ENCODE results near the gene CYP27B1. TPM values are rescaled to one million over a fixed set of nuclear protein-coding genes. Genes with fewer than 3 reads are reported as not detected.

CYP27B1 gene
- total RNA-seq, 1 donor from 2014 or later: 1.6 TPM

DNA sequence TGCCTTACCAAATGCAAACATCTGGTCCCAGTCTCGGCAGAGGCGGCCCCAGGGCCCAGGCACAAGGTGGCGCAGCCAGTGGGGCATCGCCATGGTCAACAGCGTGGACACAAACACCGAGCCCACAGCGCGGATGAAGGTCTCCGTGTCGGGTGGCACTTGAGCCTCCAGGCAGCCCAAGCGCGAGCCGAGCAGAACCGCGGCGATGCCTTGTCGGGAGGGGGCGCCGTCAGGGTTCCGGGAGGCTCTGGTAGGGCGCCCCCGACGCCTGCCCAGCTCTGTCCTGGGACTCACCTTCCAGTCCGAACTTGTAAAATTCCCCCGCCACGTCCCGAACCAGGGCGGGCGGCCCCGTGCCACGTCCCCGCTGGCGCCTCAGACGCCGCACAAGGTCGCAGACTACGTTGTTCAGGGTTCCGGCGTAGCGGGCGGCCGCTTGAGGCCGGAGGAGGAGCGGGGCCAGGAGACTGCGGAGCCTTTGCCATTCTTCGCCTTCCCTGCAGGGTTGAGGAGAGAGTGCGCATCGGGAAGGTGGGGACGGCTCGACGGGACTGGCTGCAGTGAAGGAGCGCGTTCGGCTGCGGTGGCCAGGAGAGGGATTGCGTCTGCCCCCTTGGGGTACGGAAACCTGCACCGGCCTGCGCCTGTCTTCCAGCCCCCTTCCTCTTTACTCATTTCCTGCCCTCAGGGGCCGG is 1.7 kb downstream of the CYP27B1 start:
- ATAC-seq: peak; percentile 60

GRCh38 chr12:57764662-57765002 is 2.2 kb downstream of the CYP27B1 start:
- ATAC-seq: peak; percentile 5

DNA sequence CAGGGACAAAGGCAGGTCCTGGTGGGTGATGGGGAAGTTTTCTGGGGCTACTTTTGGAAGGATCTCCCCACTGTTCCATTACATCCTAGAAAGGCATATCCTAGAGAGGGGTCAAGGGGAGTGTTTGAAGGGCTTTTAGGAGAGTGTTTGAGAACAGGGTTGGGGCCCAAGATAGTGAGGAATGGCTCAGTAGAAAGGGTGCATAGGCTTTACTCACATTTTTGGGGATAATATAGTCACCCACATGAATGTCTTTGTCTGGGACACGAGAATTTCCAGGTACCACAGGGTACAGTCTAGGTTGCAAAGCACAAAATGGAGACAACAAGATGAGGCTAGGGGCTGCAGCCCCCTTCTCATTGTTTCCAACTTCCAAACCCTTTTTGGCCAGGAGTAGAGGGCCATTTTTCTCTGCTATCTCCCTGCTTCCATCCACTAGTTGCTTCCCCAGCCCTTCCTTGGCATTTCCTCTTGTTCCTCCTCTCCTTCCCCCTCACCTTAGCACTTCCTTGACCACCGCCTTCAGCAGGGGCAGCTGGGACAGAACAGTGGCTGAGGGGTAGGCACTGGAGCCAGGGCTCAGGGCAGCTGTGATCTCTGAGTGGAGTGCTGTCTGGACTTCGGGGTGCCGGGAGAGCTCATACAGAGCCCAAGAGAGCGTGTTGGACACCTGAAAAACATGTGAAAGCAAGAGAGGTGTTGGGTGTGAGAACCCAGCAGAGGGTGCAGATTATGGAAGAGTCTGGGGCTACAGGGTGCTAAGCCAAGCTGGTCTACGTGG is 2.8 kb downstream of the CYP27B1 start:
- ATAC-seq: no peak

GRCh38 chr12:57762463-57762862 is 4.4 kb downstream of the CYP27B1 start:
- no peak for ATAC-seq

GRCh38 chr12:57761391-57761998 is 5.4 kb downstream of the CYP27B1 start:
- no peak for ATAC-seq

- ATAC-seq: no peak
Observed at GRCh38 chr12:57760347-57760982, 6.4 kb downstream of the CYP27B1 start.

GRCh38 chr12:57759360-57759980 is 7.4 kb downstream of the CYP27B1 start:
- ATAC-seq: no peak

GRCh38 chr12:57758552-57759359 is 8.1 kb downstream of the CYP27B1 start:
- no peak for ATAC-seq

- no peak for ATAC-seq
Observed at GRCh38 chr12:57757771-57758170, 9.1 kb downstream of the CYP27B1 start.

DNA sequence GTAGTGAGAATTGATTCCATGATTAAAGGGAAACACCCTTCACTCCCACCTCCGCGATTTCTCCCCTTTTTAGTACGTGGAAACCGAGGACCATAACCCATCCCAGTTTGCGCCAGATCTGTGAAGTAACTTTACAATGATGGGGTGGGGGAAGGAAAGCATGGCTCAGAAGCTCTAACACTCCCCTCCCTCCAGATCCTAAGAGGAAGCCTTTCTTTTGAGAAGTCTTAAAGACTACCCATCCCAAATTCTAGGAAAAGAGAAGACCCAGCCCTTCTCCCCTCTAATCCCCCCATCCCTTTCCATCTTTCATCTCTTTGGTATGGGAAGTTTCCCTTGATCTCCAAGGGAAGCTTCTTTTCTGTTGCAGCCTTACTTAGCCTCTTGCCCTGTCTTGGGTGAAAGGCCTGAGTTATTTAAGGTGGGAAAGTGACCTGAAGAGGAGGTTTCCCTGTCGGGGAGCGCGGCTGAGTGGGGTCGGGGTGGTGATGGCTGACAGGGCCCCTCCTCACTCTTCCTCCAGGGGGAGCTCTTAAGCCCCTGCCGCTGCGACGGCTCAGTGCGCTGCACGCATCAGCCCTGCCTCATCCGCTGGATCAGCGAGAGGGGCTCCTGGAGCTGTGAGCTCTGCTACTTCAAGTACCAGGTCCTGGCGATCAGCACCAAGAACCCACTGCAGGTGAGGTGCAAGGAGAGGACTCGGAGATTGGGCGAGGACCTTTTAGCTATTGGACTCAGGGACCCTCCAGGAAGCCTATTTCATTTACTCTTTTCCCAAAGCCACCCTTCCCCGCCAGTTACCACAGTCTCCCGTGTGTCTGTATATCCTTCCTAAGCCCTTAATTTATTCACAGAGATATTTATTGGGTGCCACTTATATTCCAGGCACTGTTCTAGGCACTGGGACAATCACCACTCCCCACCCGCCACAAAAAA is 10.2 kb downstream of the CYP27B1 start:
- ATAC-seq: no peak

- ATAC-seq: no peak
Observed at GRCh38 chr12:57755454-57756372, 11.2 kb downstream of the CYP27B1 start.

DNA sequence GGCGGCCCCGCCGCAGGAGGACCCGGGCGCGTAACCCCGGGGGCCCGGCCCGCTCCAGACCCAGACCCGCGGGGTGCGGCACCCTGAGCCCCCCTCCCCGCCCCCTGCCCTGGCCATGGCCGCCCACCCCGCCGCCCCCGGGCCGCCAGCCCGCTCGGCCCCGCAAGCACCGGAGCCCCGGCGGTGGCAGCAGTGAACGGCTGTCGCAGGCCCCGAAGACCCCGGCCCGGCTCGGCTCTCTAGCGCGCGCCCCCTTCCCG is 11.8 kb downstream of the CYP27B1 start:
- ATAC-seq: no peak

DNA sequence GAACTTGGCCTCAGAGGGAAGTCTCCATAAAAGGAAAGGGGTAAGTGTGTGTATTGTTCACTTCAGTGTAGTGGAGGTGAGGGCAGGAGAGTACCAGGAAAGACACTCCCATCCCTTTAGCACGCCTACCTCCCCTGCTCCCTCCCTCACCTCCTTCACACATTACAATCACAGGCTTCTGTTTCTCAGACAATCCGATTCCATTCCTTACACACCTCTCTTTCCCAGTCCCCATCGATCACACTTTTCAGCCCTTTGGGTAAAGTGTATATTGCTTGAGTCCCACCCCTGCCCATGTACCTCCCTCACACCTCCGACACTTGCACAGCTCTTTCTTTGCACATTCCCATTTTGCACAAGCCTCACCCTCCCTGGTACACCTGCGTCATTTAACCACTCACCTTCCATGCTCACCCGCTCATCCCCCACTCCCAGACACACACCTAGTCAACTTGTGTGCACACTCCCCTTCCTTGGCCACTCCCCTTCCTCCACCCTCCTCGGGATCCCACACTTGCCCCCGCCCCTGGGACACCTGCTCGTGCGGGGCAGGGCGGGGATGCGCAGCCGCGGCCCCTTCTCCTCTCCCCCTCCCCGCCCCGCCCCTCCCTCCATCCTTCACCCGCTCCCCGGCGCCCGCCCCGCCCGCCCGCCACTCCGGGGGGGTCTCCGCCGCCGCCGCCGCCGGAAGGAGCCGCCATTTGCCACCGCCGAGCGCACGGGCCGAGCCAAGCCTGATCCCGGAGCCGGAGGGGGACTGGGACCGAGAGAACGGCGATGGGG is 12.3 kb downstream of the CYP27B1 start, which contains the start of gene MARCHF9:
MARCHF9 (plus strand) TSS at position 693 of the 783 bp plus-strand sequence. CDS start 426 bp downstream, outside the sequence.
- peak; percentile 63 for ATAC-seq

- no peak for ATAC-seq
Observed at GRCh38 chr12:57753756-57754337, 13.0 kb downstream of the CYP27B1 start.

DNA sequence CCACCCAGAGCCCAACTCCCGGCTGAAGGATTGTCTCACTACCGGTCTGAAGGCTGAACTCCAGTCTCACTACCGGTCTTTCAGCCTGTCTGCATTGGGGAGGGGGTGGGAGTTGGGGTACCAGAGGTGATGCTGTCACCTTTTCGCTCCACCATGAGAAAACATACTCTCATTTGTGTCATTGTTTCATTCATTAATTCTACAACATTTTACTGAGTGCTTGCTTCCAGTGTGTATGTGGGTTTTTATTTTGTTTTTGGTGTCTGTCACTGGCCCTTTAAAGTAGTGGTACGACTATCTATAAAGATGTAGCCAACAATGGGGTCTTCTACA is 14.2 kb downstream of the CYP27B1 start:
- ATAC-seq: no peak

DNA sequence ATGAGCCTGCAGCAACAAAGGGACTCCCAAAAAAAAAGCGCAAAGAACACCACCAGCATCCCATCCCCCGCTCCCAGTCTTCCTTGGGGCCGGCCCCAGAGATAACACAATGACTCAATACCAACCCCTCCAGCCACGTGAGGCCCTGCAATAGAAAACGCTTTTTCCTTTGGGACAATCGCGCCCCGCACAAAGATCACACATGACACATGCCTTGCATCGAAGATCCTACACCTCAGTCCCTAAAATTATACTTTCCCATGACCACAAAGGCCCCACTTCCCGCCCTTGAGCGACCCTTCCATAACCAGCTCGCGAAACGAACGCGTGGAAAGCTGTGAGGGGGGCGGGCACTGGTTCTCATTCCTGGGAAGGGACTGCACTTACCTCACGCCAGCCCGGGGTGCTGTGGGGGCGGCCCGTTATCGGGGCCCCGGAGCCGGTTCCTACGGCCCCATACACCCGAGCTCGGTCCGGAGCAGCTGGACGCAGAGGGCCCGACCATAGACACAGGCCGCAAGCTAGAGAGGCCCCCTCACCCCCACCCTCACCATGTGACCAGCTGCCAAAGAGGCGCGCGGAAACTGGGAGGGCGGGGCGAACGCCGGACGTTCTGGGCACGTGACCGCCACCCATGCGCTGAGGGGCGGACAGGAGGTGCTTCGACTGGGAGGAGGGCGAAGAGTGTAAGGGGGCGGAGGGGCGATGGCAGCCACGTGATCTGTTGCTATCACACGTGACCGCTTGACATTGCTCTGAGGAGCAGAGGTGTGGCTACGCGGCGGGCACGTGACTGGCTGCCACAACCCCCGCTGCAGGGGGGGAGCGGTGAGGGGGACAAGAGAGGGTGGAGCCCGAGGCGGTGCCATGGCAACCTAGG is 14.8 kb downstream of the CYP27B1 start, which contains the start of gene CDK4:
CDK4 (minus strand) TSS at position 523 of the 880 bp plus-strand sequence. CDS start 593 bp downstream, outside the sequence.
- ATAC-seq: peak; percentile 87

DNA sequence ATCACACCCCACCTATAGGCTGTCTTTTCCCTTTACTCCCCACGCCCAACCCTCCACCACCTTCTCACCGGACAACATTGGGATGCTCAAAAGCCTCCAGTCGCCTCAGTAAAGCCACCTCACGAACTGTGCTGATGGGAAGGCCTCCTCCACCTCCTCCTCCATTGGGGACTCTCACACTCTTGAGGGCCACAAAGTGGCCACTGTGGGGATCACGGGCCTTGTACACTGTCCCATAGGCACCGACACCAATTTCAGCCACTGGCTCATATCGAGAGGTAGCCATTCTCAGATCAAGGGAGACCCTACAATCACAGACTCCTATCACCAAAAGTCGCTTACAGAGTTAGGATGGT is 15.5 kb downstream of the CYP27B1 start:
- no peak for ATAC-seq
